Hepatocyte (in vitro differentiated cells): Measurements from ENCODE around the gene OLA1.

Experiments used
- EZH2 ChIP-seq: fragments of 200-600 bp; sonication (generic); IDR thresholded peaks from 2 replicates; pipeline ENCODE4 v1.6.1; 2016; ENCODE audit warnings: antibody characterized with exemption, mild to moderate bottlenecking, borderline replicate concordance
- TF ChIP-seq, protein P1 (sequence below): fragments of 200-600 bp; sonication (generic); IDR thresholded peaks from 2 replicates; pipeline ENCODE4 v1.5.1; 2016; ENCODE audit warnings: antibody characterized with exemption, mild to moderate bottlenecking; ENCODE audit not compliant: poor library complexity

DNA sequence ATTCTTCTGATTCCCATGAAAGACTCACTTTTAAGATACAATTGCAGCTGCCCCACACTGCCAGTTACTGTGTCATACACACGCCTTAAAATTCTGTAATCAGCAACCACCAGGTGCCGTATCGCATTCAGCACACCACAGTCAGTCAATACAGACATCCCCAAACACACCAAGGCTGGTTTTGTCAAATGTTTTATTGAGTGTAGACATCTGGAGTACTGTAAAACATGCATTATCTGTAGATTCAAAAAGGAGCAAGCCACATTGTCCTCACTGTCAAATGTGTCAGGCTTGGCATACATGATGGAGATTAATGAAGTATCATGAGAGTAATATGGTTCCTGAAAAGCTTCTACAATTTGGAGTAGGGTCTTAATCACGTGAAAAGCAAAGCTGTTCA is 173.5 kb downstream of the OLA1 start:
- TF ChIP-seq, protein P1, sequence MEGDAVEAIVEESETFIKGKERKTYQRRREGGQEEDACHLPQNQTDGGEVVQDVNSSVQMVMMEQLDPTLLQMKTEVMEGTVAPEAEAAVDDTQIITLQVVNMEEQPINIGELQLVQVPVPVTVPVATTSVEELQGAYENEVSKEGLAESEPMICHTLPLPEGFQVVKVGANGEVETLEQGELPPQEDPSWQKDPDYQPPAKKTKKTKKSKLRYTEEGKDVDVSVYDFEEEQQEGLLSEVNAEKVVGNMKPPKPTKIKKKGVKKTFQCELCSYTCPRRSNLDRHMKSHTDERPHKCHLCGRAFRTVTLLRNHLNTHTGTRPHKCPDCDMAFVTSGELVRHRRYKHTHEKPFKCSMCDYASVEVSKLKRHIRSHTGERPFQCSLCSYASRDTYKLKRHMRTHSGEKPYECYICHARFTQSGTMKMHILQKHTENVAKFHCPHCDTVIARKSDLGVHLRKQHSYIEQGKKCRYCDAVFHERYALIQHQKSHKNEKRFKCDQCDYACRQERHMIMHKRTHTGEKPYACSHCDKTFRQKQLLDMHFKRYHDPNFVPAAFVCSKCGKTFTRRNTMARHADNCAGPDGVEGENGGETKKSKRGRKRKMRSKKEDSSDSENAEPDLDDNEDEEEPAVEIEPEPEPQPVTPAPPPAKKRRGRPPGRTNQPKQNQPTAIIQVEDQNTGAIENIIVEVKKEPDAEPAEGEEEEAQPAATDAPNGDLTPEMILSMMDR = no peak
- TF ChIP-seq EZH2 = no peak
